IMR-90 (cell line): ENCODE results near the gene UNK. TPM values are rescaled to one million over a fixed set of nuclear protein-coding genes. Genes with fewer than 3 reads are reported as not detected.

Experiments
- ATAC-seq: fragments of 200-7000 bp; cut with Tn5 transposase; 2 replicates; pipeline ENCODE4 v1.9.1; 2020; ENCODE audit warnings: low read depth, mild to moderate bottlenecking, moderate library complexity
- BruUV-seq: library from RNA; stranded (reverse); fragments of 400-500 nt; replicated peaks from 2 replicates; lab custom pipeline; 2021; lab: Mats Ljungman, UMichigan
- CTCF ChIA-PET: fragments of 300-600 bp; formaldehyde crosslinking; extraction: SDS; loops from one replicate; lab custom pipeline; 2021; ENCODE audit warnings: antibody characterized with exemption; lab: Yijun Ruan, JAX
- POLR2A ChIA-PET: fragments of 300-600 bp; sonication (Branson Sonifier 250); formaldehyde crosslinking; loops from one replicate; lab custom pipeline; 2022; ENCODE audit warnings: antibody characterized with exemption; ENCODE audit not compliant: unreplicated experiment; lab: Charles Lee
- DNase-seq: peaks from one replicate; pipeline ENCODE4 v3.0.0; 2013
- H2AFZ ChIP-seq: replicated peaks from 2 replicates; pipeline ENCODE3; 2013; ENCODE audit warnings: low read length, mild to moderate bottlenecking; ENCODE audit not compliant: poor library complexity
- H2AK5ac ChIP-seq: 2 replicates; pipeline ENCODE4 v1.6.1; 2013; ENCODE audit warnings: low read depth, low read length, inconsistent platforms
- H2AK9ac ChIP-seq: replicated peaks from 2 replicates; pipeline ENCODE3; 2013; ENCODE audit warnings: mild to moderate bottlenecking, low read depth, low read length, moderate library complexity; ENCODE audit not compliant: poor library complexity
- H2BK120ac ChIP-seq: 2 replicates; pipeline ENCODE4 v1.6.1; 2013; ENCODE audit warnings: low read depth, low read length, inconsistent platforms
- H2BK15ac ChIP-seq: 3 replicates; pipeline ENCODE4 v1.6.1; 2013; ENCODE audit warnings: low read depth, low read length, inconsistent platforms
- H2BK20ac ChIP-seq: 2 replicates; pipeline ENCODE4 v1.6.1; 2013; ENCODE audit warnings: low read depth, mild to moderate bottlenecking, inconsistent platforms, low read length, moderate library complexity
- H2BK5ac ChIP-seq: 2 replicates; pipeline ENCODE4 v1.6.1; 2013; ENCODE audit warnings: mild to moderate bottlenecking, low read depth, low read length, inconsistent platforms; ENCODE audit not compliant: poor library complexity, severe bottlenecking
- H3K14ac ChIP-seq: replicated peaks from 2 replicates; pipeline ENCODE4 v1.6.1; 2013; ENCODE audit warnings: low read depth, low read length, inconsistent platforms
- H3K18ac ChIP-seq: 2 replicates; pipeline ENCODE4 v1.6.1; 2013; ENCODE audit warnings: low read depth, low read length, control low read depth
- H3K23ac ChIP-seq: 2 replicates; pipeline ENCODE4 v1.6.1; 2013; ENCODE audit warnings: low read depth, low read length, inconsistent platforms
- H3K27ac ChIP-seq: 2 replicates; pipeline ENCODE4 v1.5.1; 2013; ENCODE audit warnings: mild to moderate bottlenecking, control low read depth, low read length; ENCODE audit not compliant: insufficient read depth
- H3K27me3 ChIP-seq: 2 replicates; pipeline ENCODE4 v1.6.1; 2013; ENCODE audit warnings: low read length; ENCODE audit not compliant: control insufficient read depth, insufficient read depth
- H3K36me3 ChIP-seq: 2 replicates; pipeline ENCODE4 v1.6.1; 2013; ENCODE audit warnings: low read length, mixed read lengths; ENCODE audit not compliant: control insufficient read depth, insufficient read depth
- H3K4ac ChIP-seq: 2 replicates; pipeline ENCODE4 v1.6.1; 2013; ENCODE audit warnings: low read depth, low read length, inconsistent platforms
- H3K4me1 ChIP-seq: 2 replicates; pipeline ENCODE4 v1.6.1; 2013; ENCODE audit warnings: low read length, mixed read lengths; ENCODE audit not compliant: control insufficient read depth, insufficient read depth
- H3K4me2 ChIP-seq: 2 replicates; pipeline ENCODE4 v1.6.1; 2013; ENCODE audit warnings: low read depth, mild to moderate bottlenecking, control low read depth, low read length, moderate library complexity
- H3K4me3 ChIP-seq: 2 replicates; pipeline ENCODE4 v1.5.1; 2013; ENCODE audit warnings: low read depth, mild to moderate bottlenecking, control low read depth, low read length, moderate library complexity; ENCODE audit not compliant: insufficient read depth
- H3K56ac ChIP-seq: 2 replicates; pipeline ENCODE4 v1.6.1; 2013; ENCODE audit warnings: low read length, inconsistent platforms; ENCODE audit not compliant: insufficient read depth; ENCODE audit errors: extremely low read depth
- H3K79me1 ChIP-seq, 2 experiments: 2 replicates each; pipeline ENCODE4 v1.6.1; 2013; ENCODE audit warnings: low read length in 2 of 2, inconsistent platforms in 1 of 2, low read depth in 1 of 2
- H3K9ac ChIP-seq: 2 replicates; pipeline ENCODE4 v1.6.1; 2013; ENCODE audit warnings: low read depth, low read length, control low read depth
- H3K9me1 ChIP-seq: 2 replicates; pipeline ENCODE4 v1.6.1; 2013; ENCODE audit warnings: low read length, inconsistent platforms; ENCODE audit not compliant: insufficient read depth
- H3K9me3 ChIP-seq: 2 replicates; pipeline ENCODE4 v1.6.1; 2013; ENCODE audit warnings: low read length; ENCODE audit not compliant: control insufficient read depth, insufficient read depth
- H4K20me1 ChIP-seq: 2 replicates; pipeline ENCODE4 v1.6.1; 2013; ENCODE audit warnings: low read length, inconsistent platforms; ENCODE audit not compliant: insufficient read depth
- H4K5ac ChIP-seq: 2 replicates; pipeline ENCODE4 v1.6.1; 2013; ENCODE audit warnings: mild to moderate bottlenecking, low read depth, low read length, control low read depth
- H4K8ac ChIP-seq, 2 experiments: 2 replicates each; pipeline ENCODE4 v1.6.1; 2013; ENCODE audit warnings: low read depth in 2 of 2, low read length in 2 of 2, control low read depth in 1 of 2, inconsistent platforms in 1 of 2
- H4K91ac ChIP-seq: 2 replicates; pipeline ENCODE4 v1.6.1; 2013; ENCODE audit warnings: low read depth, low read length, inconsistent platforms; ENCODE audit not compliant: insufficient read depth
- BHLHE40 ChIP-seq: fragments of 150-350 bp; IDR thresholded peaks from 2 replicates; pipeline ENCODE4 v1.6.1; 2016; ENCODE audit warnings: mild to moderate bottlenecking, low read depth, low read length
- FOS ChIP-seq: fragments of 150-350 bp; IDR thresholded peaks from 2 replicates; pipeline ENCODE4 v1.6.1; 2016; ENCODE audit warnings: low read depth, low read length
- MAZ ChIP-seq: IDR thresholded peaks from 2 replicates; pipeline ENCODE4 v1.6.1; 2012; ENCODE audit warnings: low read depth, mild to moderate bottlenecking, low read length, improper control_type of control experiment, moderate library complexity, borderline replicate concordance
- NFE2L2 ChIP-seq: fragments of 150-350 bp; IDR thresholded peaks from 2 replicates; pipeline ENCODE4 v1.6.1; 2016; ENCODE audit warnings: low read depth, mild to moderate bottlenecking, low read length
- POLR2A ChIP-seq: IDR thresholded peaks from 2 replicates; pipeline ENCODE4 v1.6.1; 2012; ENCODE audit warnings: mild to moderate bottlenecking, low read depth, low read length
- RAD21 ChIP-seq: IDR thresholded peaks from 2 replicates; pipeline ENCODE4 v1.6.1; 2012; ENCODE audit warnings: low read length, improper control_type of control experiment
- SMC3 ChIP-seq: fragments of 150-350 bp; IDR thresholded peaks from 2 replicates; pipeline ENCODE4 v1.6.1; 2016; ENCODE audit warnings: low read depth, mild to moderate bottlenecking, antibody characterized with exemption, low read length, moderate library complexity
- WGBS, 2 experiments: methylation state at CpG; one replicate each; pipeline versions ENCODE4 v1.1.5 to v1.1.7; 2013; ENCODE audit warnings: missing lambda C conversion rate in 2 of 2; ENCODE audit not compliant: insufficient read length in 1 of 2; ENCODE audit errors: extremely low coverage in 2 of 2; 5-methylcytosine and 5-hydroxymethylcytosine counted together
- dilution Hi-C: fragments of 300-500 bp; cut with HindIII; formaldehyde crosslinking; loops from one replicate; pipeline ENCODE4 v1.14.3; 2018; ENCODE audit warnings: low sequenced_read_pairs; ENCODE audit not compliant: unreplicated experiment
- in situ Hi-C: fragments of 300-500 bp; cut with MboI; formaldehyde crosslinking; loops from 3 replicates; pipeline ENCODE4 v1.14.3; 2019; ENCODE audit warnings: low sequenced_read_pairs, inconsistent platforms, mixed read lengths
- intact Hi-C: fragments of 100-400 bp; cut with micrococcal nuclease; formaldehyde crosslinking; loops from 2 replicates; pipeline ENCODE4 v1.10.0; 2022
- polyA plus RNA-seq, 3 experiments: library from polyadenylated mRNA; depleted of rRNA; stranded (reverse); fragments of >200 nt; gene quantifications; 2 replicates each; pipeline ENCODE4 v1.2.3, GENCODE V29; 2012; ENCODE audit warnings: low replicate concordance in 1 of 3
- total RNA-seq: library from RNA; depleted of rRNA; stranded (reverse); fragments of >200 nt; gene quantifications from 2 replicates; pipeline ENCODE4 v1.2.3, GENCODE V29; 2012
- TF ChIP-seq, protein P1 (sequence below): conservative IDR thresholded peaks from 2 replicates; pipeline ENCODE4 v1.5.1; 2012; ENCODE audit warnings: mild to moderate bottlenecking, low read depth, low read length, improper control_type of control experiment
- TF ChIP-seq, protein P2 (sequence below): fragments of 150-350 bp; IDR thresholded peaks from 2 replicates; pipeline ENCODE4 v1.6.1; 2017; ENCODE audit warnings: mild to moderate bottlenecking, antibody characterized with exemption, low read length, low read depth

The UNK gene
- total and polyA plus RNA-seq, 2 of the 4 experiments (the other 2 are of a cell fraction), result 15.4 to 17.3 TPM

DNA sequence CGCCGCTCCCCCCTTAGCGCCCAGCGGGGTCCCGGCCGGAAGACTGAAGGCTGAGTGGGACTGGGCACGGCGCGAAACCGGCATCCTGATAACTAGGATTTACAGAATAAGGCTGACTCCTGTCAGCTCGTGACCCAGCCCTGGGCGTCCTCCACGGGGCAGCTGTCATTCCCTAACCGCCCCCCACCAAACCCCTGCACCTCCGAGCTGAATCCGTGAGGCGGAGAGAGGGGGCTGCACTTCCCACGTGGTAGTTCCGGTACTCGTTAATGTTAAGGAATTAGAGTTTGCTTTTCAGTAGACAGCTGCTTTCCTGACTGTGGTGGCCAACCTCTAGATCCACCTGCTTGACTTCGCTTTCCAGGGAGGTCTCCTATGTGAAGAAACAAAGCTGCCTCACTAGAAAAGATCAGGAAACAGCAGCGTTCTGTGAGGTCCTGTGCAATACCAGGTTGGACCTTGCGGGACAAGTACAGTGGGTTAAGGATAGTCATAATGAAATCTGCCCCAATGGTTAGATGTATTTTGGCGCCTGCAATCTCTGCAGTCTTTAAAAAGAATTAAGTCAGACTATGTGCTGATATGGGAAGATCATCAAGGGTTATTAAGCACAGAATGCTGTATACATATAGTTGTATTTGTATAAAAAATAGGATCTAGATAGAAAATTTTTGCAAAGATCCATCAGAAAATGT lies 71.6 kb downstream of the UNK start:
- Histone ChIP-seq H2AFZ (peak overlapping the region; percentile 94), H3K23ac (peak overlapping the region; percentile 19), H4K91ac (peak overlapping the region; percentile 40), H3K27me3 (no peaks in the 10 kb centered on the region), H4K8ac (peak overlapping the region; percentile 75 to 77; a peak in 3 of 4 replicates), H2BK5ac (peak overlapping the region; percentile 35), H3K9me1 (peaks cover 7% of the 10 kb centered on the region), H2BK120ac (peak overlapping the region; percentile 6), H2BK15ac (peak overlapping the region; percentile 82; the same call in 2 of the 3 replicates), H3K79me1 (peaks cover 6 to 28% of the 10 kb centered on the region in 2 experiments; a peak in 3 of 4 replicates), H3K27ac (peak overlapping the region; percentile 70), H3K9ac (peak overlapping the region; percentile 72), H2AK5ac (peak overlapping the region; percentile 31; the same call in 1 of the 2 replicates), H3K18ac (no peak overlapping the region), H3K4me3 (peak overlapping the region; percentile 68), H2AK9ac (peak overlapping the region; percentile 90), H3K36me3 (peaks cover 4% of the 10 kb centered on the region), H3K4me2 (peak overlapping the region; percentile 78), H3K4ac (peak overlapping the region; percentile 62), H4K20me1 (peaks cover 5% of the 10 kb centered on the region; the same call in 1 of the 2 replicates), H3K4me1 (peaks cover 11% of the 10 kb centered on the region), H3K9me3 (no peaks in the 10 kb centered on the region), H3K14ac (no peak overlapping the region; the same call in 1 of the 2 replicates), H4K5ac (0 out of 2 replicates have a peak overlapping the region, but pooled peaks have one; percentile 2), H2BK20ac (no peak overlapping the region), H3K56ac (0 out of 2 replicates have a peak overlapping the region, but pooled peaks have one; percentile 2)
- BruUV-seq, result no TSS peak
- ChIA-PET CTCF (interaction anchor here (1.1 to 2.1 kb wide), 5 partner anchors 19 to 158 kb away, joined by 3 to 9 read pairs (median 5); no protein-coding TSS in a partner anchor), POLR2A (interaction anchor here (1.5 kb wide), 1 partner anchor 76 kb away, joined by 6 read pairs; a partner anchor contains a TSS)
- in situ Hi-C loops (no loop called here), intact Hi-C loops (no loop called here), dilution Hi-C loops (no loop called here)
- no peak for ATAC-seq
- DNase-seq, result peak; percentile 31
- WGBS, 2 experiments, result 5% methylated on average over 8 of the region's 24 CpGs; no CpG with 5 or more reads in 1 of the 2 experiments
- TF ChIP-seq NFE2L2 (no peak), POLR2A (no peak; the same call in 1 of the 2 replicates), BHLHE40 (no peak), RAD21 (peak; percentile 55; the same call in 1 of the 2 replicates), SMC3 (peak; percentile 31), MAZ (no peak), FOS (no peak)
- TF ChIP-seq, protein P1, sequence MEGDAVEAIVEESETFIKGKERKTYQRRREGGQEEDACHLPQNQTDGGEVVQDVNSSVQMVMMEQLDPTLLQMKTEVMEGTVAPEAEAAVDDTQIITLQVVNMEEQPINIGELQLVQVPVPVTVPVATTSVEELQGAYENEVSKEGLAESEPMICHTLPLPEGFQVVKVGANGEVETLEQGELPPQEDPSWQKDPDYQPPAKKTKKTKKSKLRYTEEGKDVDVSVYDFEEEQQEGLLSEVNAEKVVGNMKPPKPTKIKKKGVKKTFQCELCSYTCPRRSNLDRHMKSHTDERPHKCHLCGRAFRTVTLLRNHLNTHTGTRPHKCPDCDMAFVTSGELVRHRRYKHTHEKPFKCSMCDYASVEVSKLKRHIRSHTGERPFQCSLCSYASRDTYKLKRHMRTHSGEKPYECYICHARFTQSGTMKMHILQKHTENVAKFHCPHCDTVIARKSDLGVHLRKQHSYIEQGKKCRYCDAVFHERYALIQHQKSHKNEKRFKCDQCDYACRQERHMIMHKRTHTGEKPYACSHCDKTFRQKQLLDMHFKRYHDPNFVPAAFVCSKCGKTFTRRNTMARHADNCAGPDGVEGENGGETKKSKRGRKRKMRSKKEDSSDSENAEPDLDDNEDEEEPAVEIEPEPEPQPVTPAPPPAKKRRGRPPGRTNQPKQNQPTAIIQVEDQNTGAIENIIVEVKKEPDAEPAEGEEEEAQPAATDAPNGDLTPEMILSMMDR, result peak; percentile 57; the same call in 1 of the 2 replicates
- TF ChIP-seq, protein P2, sequence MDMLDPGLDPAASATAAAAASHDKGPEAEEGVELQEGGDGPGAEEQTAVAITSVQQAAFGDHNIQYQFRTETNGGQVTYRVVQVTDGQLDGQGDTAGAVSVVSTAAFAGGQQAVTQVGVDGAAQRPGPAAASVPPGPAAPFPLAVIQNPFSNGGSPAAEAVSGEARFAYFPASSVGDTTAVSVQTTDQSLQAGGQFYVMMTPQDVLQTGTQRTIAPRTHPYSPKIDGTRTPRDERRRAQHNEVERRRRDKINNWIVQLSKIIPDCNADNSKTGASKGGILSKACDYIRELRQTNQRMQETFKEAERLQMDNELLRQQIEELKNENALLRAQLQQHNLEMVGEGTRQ, result 0 out of 2 replicates have a peak, but pooled peaks have one; percentile 7
